ENCODE results near the gene GAPT.

The GAPT gene

GRCh38 chr5:58462154-58462553 is 29.1 kb upstream of the GAPT start:
- DNase-seq: no peak

DNA sequence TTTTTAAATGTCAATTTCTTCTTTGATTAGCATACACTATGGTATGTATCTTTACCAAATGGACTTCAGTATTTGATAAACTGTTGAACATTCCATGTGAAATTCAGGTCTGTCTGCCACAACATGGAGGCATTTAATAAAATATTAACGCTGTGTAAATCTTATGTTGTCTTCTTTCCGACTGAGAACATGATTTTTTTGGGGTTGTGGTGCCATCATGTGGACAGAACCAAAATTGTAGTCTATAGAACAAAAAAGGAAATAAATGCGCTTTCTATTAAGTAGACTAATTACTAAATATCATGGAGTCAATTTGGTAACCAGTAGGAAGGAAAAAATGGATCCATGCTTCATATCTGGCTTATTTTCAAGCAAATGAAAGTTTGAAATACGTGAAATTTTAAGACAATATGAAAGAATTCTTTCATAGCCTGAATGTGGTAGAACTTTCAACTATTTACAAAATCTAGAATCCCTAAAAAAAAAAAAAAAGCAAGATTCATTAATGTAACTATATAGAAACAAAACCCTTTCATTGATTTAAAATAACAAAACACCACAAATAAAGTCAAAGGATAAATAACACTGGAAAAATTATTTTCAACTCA is 28.5 kb upstream of the GAPT start:
- DNase-seq: peak; percentile 23

DNA sequence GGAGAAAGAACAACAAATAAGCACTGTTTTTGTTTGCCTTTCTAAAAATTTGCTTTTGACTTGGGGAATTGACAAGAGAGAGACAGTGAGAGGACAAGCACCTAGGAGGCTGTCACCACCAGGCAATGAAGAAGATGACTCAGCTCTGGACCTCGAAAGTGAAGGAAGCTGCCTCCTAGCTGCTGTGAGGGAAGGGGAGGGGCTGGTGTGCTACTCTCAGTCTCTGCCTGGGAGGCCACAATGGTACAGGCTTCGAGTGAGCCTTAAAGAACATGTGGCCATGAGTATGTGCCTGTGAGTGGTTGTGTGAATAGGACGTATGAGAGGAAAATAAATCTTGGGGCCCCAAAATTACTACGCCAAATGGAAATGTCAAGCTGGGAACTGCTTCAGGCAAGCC is 24.3 kb upstream of the GAPT start:
- DNase-seq: no peak

GRCh38 chr5:58469896-58470295 is 21.3 kb upstream of the GAPT start:
- DNase-seq: no peak

GRCh38 chr5:58475404-58475803 is 15.8 kb upstream of the GAPT start:
- DNase-seq: no peak

GRCh38 chr5:58477760-58478376 is 13.4 kb upstream of the GAPT start:
- DNase-seq: no peak

DNA sequence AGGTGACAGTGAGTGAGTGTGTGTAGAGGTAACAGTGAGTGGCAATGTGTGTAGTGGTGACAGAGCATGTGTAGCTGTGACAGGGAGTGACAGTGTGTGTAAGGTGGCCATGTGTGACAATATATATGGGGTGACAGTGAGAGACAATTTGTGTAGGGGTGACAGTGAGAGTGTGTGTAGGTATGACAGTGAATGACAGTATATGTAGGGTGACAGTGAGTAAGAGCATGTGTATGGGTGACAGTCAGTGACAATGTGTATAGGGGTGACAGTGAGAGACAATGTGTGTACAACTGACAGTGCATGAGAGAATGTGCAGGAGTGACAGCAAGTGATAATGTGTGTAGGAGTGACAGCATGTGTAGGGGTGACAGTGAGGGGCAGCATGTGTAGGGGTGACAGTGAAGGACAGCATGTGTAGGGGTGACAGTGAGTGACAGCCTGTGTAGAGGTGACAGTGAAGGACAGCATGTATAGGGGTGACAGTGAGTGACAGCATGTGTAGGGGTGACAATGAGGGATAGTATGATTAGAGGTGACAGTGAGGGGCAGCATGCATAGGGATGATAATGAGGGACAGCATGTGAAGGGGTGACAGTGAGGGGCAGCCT is 10.1 kb upstream of the GAPT start:
- DNase-seq: no peak

- no peak for DNase-seq
Measured at GRCh38 chr5:58481828-58482227, 9.4 kb upstream of the GAPT start.

DNA sequence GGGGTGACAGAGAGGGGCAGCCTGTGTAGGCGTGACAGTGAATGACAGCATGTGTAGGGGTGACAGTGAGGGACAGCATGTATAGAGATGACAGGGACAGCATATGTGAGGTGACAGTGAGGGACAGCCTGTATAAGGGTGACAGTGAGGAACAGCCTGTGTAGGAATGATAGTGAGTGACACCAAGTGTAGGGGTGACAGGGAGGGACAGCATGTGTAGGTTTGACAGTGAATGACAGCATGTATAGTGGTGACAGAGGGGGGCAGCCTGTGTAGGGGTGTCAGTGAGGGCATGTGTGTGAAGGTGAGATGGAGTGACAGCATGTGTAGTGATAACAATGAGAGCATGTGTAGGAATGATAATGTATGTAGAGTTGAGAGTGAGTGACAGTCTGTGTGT is 8.7 kb upstream of the GAPT start:
- DNase-seq: no peak

DNA sequence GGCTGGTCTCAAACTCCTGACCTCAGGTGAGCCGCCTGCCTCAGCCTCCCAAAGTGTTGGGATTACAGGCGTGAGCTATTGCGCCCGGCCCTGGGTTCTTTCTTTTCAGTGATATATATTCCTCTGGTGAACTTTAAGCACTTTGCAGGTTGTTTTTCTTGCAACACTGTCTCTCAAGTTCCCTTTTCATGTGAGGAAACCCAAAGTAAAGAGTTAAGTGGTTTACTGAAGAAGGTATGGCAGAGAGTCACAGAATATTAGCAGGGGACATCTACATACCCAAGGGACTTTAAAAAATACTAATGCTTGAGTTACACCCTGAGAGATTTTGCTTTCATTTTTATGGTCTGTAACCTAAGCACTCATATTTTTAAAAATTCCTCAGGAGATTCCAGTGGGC is 6.7 kb upstream of the GAPT start:
- DNase-seq: no peak

GRCh38 chr5:58486290-58486689 is 4.9 kb upstream of the GAPT start:
- no peak for DNase-seq

DNA sequence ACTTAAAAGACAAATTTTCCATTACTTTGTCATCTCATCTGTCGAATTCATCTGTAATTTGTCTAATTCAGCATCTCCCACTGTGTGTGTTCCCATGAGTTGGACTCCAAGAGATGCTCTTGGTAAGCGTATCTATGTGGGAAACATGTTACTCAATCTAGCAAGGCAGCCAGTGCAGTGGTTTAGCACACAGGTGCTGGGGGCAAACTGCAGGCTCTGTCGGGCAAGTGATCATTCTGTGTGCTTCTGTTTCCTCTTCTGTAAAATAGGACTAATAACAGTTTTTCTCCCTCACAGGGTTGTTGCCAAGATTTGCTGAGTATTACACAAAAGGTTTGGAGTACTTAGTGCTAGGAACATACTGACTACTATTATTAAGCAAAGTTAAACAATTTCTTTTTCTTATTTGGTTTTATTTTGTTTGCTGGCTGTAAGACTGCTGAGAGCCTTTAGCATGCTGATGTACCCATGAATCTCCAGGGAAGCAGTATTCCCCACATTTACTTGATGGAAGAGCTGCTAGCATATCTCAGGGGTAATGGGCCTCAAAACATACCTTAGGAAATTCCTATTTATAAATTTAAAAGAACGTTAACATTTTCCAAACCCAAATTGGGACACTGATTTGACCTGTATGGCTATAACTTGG is 709 bp upstream of the GAPT start:
- DNase-seq: no peak

DNA sequence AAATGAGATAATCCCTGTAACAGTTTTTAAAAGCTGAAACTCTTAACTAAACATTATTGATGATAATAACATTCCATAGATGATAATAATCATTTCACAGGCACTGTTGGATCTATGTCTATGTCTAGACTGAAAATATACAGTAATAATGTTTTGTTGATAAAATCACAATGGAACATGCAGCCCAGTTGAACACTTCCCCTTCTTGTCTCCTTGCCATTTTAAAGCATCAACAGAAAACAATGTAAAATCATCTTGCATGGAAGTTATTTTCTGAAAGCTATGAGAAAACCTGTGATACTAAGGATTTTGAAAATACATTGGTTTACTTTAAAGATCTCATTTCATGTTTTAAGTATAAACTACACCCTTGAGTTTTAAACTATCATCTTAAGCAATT is 1.9 kb downstream of the GAPT start:
- no peak for DNase-seq

- no peak for DNase-seq
Measured at GRCh38 chr5:58496488-58496887, 5.3 kb downstream of the GAPT start.

DNA sequence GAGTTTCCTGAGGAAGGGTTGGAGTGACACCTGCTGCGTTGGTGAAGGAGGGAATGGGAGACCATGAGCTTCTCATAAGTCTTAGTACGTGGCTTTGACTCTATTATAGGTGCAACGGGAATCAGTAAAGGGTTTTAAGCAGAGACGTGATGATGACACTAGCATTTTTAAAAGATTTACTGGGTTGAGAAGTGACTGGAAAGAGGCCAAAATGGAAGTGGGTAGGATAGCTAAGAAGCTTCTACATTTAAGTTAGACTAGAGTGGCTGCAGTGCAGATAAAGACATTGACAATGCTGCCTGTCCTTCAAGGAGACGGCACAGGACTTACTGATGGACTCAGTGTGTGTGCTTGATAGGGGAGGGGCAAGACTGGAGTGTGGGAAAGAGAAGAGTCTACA is 6.2 kb downstream of the GAPT start:
- DNase-seq: no peak

DNA sequence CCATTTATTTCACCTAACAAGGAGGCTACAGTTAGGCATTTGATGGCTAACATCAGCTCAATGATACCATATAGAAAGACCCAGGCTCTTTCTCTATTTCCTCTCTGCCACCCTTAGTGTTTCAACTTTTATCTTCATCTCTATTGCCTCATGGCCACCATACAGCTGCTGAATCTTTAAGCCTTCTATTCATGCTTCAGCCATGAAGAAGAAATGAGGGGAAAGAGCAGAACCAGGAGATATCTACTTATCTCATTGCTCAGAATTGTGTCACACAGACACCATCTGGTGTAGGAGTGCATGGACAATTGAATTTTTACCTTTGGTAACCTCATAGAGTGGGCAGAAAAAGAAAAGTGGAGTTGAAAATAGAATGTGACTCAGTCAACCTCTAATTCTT is 6.7 kb downstream of the GAPT start:
- no peak for DNase-seq

DNA sequence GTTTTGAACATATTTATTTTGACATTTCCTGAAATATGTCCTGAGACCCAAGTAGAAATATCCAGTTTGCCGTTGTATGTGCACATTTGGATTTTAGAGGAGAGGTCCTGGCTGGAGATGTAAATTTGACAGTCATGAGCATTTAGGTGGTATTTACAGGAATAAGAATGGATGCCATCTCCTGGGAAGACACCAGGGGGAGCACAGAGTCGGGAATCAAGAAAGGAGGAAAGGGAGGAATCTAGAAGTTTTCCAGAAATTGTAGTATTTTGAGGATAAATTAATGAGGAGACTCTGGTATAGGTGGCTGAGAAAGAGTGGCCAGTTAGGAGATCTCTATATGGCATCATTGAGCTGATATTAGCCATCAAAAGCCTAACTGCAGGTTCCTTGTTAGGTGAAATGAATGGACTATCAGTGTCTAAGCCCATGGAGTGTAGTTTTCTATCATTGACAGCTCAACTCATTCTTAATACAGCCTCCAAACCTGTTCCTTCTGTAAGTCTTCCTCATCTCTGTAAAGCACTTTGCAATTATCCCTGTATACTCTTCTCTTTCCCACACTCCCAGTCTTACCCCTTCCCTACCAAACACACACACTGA is 7.2 kb downstream of the GAPT start:
- DNase-seq: no peak

- DNase-seq: no peak
Measured at GRCh38 chr5:58499231-58499630, 8.0 kb downstream of the GAPT start.

GRCh38 chr5:58499941-58500340 is 8.7 kb downstream of the GAPT start:
- no peak for DNase-seq

- DNase-seq: no peak
Measured at GRCh38 chr5:58501778-58502417, 10.7 kb downstream of the GAPT start.

- DNase-seq: no peak
Measured at GRCh38 chr5:58503390-58504046, 12.3 kb downstream of the GAPT start.

DNA sequence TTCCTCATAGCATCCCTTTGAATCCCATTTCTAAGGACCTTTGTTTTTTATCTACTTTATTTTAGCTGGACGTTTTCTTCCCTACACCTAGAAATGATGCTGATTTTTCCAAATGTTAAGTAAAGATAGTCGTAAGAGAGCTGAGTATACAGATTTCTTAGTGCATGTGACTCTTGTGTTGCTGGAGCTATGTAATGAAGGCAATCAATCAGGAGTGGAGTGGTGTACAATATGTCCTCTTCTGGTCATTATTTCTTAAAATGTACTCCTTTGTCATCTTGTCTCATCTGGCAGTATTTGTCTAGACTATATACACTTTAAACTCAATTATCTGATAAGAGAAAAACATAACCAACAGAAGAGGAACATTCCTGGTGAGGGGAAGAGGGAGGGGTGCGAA is 13.5 kb downstream of the GAPT start:
- no peak for DNase-seq

DNA sequence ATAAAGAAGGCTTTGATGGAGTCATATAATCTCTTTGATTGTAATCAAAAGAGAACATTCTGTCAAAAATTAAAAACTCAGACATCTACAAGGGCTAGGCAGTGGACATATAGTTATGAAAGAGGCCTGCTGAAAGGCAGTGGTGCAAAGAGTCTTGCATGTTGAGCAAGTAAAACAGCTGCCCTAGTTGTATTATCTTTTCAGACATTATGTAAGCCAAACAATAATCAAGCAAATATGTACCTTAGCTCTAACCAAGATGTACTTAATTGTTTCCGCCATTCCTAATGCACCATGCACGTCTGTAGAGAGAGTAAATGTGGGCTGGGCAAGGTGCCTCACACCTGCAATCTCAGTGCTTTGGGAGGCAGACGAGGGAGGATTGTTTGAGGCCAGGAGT is 14.3 kb downstream of the GAPT start:
- DNase-seq: no peak
